OCI-LY3 (cell line): ENCODE results near the gene EFR3B.

Experiments used
- CTCF ChIP-seq: fragments of 200-600, 300-600 bp; sonication (generic); IDR thresholded peaks from 2 replicates; pipeline ENCODE4 v1.5.1; 2014; ENCODE audit warnings: antibody characterized with exemption, low read length, low read depth
- EZH2phosphoT487 ChIP-seq: fragments of 200-600 bp; shearing (Covaris generic); IDR thresholded peaks from 2 replicates; pipeline ENCODE4 v1.6.1; 2018; ENCODE audit warnings: antibody characterized with exemption, mixed run types, low read depth

GRCh38 chr2:25168256-25169072 is 126.6 kb downstream of the EFR3B start, which contains the start of gene POMC:
- no peak for TF ChIP-seq CTCF
- no peak for TF ChIP-seq EZH2phosphoT487
